NCI-H2171 treated with DMSO at 0.1 percent for 48 hours (cell line): ENCODE results near the gene MPIG6B.

Experiments
- DNase-seq: peaks from one replicate; lab custom pipeline; 2025; lab: John Stamatoyannopoulos, UW

MPIG6B gene

GRCh38 chr6:31767096-31767645 lies 44.0 kb downstream of the MPIG6B start:
- DNase-seq, result no peak

- no peak for DNase-seq
Measured at GRCh38 chr6:31768363-31769257, 45.4 kb downstream of the MPIG6B start.

- DNase-seq, result peak; percentile 51
Measured at GRCh38 chr6:31769684-31770371, 46.7 kb downstream of the MPIG6B start.

- no peak for DNase-seq
Measured at GRCh38 chr6:31770860-31771259, 47.7 kb downstream of the MPIG6B start.

GRCh38 chr6:31771992-31772358 lies 48.8 kb downstream of the MPIG6B start:
- no peak for DNase-seq

GRCh38 chr6:31775184-31775583 lies 52.0 kb downstream of the MPIG6B start:
- DNase-seq, result no peak

- DNase-seq, result no peak
Measured at GRCh38 chr6:31775633-31776484, 52.7 kb downstream of the MPIG6B start.
